H1 (cell line): ENCODE measurements around the gene PKD2L2. TPM values are rescaled to one million over a fixed set of nuclear protein-coding genes. Genes with fewer than 3 reads are reported as not detected.

Experiments
- JUN ChIP-seq: IDR thresholded peaks from 2 replicates; pipeline ENCODE4 v1.6.1; 2011; ENCODE audit warnings: low read depth, mild to moderate bottlenecking, improper control_type of control experiment, low read length
- KDM5A ChIP-seq: fragments of 200-600 bp; IDR thresholded peaks from 2 replicates; pipeline ENCODE4 v1.7.1; 2012; ENCODE audit warnings: mild to moderate bottlenecking, low read length, inconsistent platforms, mixed read lengths
- TBP ChIP-seq: IDR thresholded peaks from 2 replicates; pipeline ENCODE4 v1.6.1; 2011; ENCODE audit warnings: low read depth, low read length, improper control_type of control experiment
- polyA plus RNA-seq, 7 experiments: library from polyadenylated mRNA; depleted of rRNA in 3 of 7; stranded (reverse) in 5 of 7; unstranded in 2 of 7; fragments of >200 nt in 5 of 7; fragments of 200-250 nt in 2 of 7; gene quantifications; 1 replicate in 5 of 7; 2 replicates in 1 of 7; 4 replicates in 1 of 7; pipeline versions ENCODE4 v1.2.1 to v1.2.3, GENCODE V29; 2011 to 2013; ENCODE audit warnings: missing spikeins in 2 of 7, mixed read lengths in 2 of 7
- total RNA-seq: library from RNA; stranded (reverse); fragmentation: NEBNext Ultra II Directional; extraction: Animal tissue kit (Norgen Biotek cat#: 25700); gene quantifications from 2 replicates; pipeline ENCODE4 v1.2.1, GENCODE V29; 2021

PKD2L2 gene
- total and polyA plus RNA-seq, 2 of the 8 experiments (the other 6 are each of a cell fraction or from before 2014, with no cell fraction given), result not detected

- TF ChIP-seq KDM5A (no peak), JUN (no peak), TBP (no peak)
These were observed 43.5 kb downstream of the PKD2L2 start (continued) for GRCh38 chr5:137932800-137933199.
